Fibroblast of skin of left quadriceps (primary cell): ENCODE results near the gene OR10AD1.
A peak's percentile ranks its signal among the peaks of the same experiment; 100 is the strongest.

Experiments used
- DNase-seq, 2 experiments: peaks; one replicate each; pipeline ENCODE4 v3.0.0-alpha.2; 2013; ENCODE audit warnings: low read depth in 2 of 2

The OR10AD1 gene

DNA sequence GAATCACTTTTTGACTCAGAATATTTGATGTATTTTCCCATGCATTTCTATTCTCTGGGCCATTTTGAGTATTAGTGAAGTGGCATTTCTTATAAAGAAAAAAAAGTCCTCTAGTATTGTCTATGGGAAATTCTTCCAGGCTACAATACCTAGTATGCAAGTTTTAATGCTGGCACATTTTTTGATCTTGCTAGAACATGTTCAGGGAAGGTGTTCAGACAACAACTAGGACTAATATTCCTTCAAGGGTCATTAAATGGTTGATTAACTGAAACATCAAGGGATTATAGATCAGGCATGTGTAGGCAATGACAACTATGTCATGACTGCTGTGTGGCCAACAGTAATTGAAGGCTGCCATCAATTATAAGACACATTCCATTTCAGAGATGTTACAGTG, 12.0 kb downstream of the OR10AD1 start:
- no peak for DNase-seq

DNA sequence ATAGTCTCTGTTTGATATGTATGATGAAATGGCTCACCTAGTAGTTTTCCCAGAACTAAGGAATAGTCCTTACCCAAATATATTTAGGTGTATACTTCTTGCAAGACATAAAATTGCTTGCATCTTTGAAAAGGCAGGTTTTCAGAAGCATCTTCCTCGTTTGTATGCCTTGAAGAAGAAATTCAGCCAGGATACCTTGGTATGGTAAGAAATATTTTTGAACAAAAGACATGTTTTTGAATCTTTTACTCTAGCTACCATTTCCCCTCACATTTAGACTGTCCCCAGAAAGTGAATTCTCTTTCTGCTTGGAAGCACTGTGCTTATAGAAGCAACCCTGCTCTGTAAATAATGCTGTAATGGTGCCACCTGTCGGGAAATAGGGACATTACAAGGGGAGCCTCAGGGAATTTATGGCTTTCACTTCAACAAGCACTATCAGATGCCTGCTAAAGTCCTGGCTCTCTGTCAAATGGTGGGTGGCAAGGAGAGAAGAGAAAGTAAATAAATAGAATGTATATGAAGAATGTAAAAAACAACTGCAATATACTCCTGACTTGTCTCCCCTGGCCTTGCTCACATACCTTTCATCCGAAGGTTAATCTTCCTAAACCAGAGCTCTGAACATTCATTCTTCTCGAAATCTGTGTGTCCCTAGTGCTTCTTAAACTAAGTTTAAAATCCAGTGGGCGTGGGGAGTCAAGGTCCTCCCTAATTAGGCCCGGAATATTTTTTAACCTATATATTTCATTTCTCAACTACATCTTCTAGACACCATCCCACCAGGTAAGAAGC, 13.6 kb downstream of the OR10AD1 start:
- DNase-seq, result peak; percentile 48 to 49

DNA sequence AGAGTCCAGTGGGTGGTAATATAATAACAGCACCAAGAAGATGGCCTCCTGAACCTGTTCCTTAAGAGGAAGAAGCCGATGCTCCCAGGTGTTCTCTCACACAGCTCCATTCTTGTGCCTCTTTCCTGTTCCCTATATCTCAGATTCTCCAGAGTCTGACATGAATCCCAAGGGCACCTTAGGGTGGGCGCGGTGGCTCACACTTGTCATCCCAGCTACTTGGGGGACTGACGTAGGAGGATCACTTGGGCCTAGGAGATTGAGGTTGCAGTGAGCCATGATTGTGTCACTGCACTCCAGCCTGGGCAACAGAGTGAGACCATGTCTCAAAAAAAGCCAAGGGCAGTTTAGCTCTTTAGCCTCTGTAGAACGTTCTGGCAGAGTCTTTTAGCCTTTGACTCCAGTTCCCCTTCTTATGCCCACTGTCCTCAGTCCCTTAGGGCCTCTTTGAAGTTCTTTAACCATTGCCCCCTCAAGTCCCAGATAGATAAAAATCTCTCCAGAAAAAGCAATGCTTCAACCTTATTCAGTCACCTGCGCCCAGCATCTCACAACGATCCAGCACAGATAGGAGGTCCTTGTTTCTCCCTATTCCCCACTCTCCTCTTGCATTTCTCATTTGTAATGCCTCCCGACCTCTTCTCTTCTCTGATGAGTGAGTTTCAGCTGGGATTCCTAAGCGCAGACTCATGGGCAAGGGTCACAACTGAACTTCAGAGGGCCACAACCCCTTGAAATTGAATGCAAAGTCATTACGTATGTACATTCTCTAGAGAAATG, 15.0 kb downstream of the OR10AD1 start:
- DNase-seq, result no peak

DNA sequence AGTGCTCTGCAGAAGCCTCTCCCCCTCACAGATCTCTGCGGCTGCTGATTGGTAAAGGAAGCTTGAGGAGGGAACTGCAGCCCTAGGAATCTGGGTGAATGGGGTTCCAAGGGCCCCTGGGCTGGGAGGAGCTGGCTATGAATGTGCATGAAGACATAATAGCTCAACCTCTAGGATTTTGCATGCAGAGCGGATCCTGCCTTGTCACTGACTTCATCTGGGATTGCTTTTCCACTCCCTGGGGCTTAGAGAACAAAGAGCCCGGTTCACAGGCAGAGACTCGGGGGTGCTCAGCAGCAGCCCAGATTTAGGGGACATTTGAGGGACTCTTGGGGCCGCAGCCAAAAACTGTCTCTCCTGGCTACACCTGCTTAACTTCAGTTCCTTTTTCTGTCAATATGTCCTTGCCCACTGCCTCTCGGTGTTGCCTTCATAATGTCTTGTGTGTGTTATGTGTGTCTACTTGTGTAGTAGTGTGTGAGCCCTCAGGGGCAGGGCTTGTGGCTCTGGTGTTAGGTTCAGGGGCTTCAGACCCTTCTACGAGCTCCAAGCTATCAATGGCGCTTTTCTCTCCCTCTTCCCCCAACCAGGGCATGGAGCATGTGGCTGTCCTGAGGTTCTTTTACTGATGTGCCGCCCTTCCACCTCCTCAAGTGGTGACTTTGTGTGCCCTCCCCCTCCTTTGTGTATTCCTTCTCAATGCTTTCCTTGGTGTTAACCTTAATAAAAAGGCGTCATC, 17.7 kb downstream of the OR10AD1 start:
- no peak for DNase-seq

DNA sequence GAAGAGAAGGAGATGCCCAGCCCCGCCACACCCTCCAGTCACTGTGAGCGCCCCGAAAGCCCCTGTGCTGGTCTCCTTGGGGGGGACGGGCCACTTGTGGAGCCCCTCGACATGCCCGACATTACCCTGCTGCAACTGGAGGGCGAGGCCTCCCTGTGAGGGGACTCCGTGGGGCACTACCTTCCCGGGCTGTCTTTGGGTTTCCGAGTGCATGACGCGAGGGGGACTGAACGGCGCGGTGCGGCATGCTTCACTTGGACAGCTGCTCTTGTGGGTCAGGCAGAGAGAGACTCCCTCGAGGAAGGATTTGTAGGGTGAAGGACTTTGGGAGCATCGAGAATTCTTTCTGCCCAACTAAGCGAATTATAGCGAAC, 18.6 kb downstream of the OR10AD1 start:
- DNase-seq, result no peak

DNA sequence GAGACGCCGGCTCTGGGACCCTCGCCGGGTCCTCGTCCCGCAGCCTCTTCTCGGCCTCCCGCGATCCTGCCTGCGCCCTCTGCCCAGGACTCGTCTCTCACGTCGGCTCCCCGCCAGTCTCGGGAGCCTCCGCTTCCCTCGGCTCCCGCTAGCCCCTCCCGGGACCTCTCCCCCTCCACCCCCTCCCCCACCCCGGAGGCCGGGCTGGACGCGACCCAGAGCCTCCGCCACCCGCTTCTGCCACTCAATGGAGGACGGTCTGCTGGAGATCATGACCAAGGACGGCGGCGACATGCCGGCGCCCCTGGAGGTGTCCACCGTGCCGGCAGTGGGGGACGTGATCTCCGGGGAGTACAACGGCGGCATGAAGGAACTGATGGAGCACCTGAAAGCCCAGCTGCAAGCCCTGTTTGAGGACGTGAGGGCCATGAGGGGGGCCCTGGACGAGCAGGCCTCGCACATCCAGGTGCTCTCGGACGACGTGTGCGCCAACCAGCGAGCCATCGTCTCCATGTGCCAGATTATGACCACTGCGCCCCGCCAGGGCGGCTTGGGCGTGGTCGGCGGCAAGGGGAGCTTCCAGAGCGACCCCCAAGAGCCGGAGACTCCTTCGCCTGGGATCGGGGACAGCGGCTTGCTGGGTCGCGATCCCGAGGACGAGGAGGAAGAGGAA, 19.1 kb downstream of the OR10AD1 start:
- DNase-seq, result no peak

DNA sequence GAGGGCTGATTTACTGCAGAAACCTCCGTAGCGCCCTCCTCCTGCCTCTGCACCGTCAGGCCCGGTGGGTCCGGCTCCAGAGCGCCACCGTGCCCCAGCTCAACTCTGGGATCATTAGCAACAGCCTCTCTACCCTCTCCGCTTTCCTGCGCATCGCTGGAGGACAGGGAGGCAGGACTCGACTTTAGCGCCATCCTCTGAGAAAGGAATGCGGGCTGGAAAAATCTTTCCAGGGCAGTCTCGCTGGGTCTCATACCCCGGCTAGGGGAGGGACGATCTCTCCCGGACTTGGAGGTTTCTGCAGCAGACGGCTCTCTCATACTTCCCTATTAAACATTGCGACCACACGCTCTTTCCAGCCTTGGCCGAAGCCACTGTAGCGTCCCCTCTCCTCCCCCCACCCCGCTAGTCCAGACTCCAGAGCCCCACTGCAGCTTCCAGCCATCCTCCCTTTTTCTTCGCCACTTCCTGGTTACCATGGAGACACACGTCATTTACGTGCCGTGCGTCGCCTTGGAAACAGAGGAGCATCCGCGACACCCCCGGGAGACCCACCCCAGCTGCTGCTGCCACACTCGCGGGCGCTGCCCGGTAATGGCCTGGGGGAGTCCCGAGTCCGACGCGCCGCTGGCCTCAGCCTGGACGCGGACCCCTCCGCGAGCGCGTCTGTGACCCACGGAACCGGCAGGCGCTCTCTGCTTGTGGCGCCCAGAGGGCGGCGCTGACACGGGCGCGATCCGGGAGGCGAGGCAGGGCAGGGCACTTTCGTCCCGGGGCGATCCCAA, 19.8 kb downstream of the OR10AD1 start, which contains the start of gene CCDC184:
CCDC184 (plus strand) TSS at position 554 of the 785 bp plus-strand sequence. CDS start 479 bp downstream, outside the sequence.
- peak; percentile 59 to 62 for DNase-seq

DNA sequence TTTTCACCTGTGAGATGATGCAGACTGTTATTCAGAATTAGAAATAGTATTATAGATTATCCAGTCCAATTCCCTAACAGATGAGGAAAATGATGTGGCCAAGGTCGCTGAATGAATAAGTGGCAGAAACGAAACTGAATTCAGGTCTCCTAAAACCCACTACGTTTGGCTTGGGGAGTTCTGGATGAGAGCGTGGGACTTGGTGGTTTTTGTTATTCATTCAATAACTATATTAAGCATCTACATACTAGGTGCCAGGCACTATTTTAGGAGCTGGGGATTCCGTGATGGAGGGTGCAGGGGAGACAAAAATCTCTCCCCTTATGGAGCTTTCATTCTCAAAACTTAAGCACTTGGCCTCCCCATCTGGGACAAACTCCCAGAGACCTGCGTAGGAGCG, 20.5 kb downstream of the OR10AD1 start:
- DNase-seq, result no peak

DNA sequence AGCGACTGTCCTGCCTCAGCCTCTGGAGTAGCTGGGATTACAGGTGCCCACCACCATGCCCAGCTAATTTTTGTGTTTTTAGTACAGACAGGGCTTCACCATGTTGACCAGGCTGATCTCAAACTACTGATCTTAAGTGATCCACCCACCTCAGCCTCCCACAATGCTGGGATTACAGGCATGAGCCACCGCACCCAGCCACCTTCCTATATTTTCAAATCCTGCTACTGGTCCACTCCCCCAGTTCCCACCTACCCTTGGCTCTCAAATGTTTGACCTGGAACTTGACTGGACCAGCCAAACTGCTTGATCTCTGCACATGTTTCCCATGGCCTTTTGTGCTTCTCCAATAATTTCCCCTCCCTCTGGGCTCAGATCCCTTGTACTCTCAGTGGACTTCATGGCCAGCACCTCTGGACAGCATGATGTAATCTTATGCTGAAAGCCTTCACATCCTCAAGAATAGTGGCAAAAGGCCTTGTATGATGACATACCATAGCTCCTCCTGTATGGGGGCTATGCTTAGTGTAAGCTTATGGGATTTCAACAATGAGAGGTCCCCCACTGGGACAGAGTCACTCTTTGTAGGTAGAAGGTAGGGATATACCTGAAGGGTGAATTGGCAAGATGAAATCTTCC, 22.1 kb downstream of the OR10AD1 start:
- no peak for DNase-seq

DNA sequence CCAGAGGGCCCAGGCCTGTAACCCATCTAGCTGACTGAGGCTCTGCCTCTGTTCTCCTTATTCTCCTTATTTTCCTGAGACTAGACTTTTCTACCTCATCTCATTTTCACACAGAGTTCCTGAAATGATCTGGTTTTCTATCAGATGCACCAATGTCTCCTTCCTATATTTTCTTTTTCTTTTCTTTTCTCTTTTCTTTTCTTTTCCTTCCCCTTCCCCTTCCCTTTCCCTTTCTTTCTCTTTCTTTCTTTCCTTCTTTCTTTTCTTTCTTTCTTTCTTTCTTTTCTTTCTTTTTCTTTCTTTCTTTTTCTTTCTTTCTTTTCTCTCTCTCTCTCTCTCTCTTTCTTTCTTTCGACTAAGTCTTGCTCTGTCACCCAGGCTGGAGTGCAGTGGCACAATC, 22.7 kb downstream of the OR10AD1 start:
- no peak for DNase-seq

DNA sequence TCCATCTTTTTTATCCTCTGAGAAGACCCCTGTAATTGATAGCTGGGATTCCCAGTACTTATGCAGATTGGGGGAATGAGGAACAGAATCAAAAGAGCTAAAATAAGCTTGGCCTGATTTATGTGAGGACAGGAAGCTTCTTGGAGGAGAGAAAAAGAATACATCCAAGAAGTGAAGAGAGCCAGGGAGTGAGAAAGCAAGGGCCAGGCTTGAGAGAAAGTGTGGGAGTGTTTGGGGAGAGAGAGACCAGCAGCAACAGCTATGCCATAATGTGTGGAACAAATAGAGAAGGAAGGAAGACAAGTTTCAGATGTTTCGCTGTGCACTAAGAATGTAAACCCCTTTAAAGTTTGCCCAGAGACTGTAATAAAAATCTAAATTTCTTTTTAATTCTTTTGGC, 23.6 kb downstream of the OR10AD1 start:
- no peak for DNase-seq

DNA sequence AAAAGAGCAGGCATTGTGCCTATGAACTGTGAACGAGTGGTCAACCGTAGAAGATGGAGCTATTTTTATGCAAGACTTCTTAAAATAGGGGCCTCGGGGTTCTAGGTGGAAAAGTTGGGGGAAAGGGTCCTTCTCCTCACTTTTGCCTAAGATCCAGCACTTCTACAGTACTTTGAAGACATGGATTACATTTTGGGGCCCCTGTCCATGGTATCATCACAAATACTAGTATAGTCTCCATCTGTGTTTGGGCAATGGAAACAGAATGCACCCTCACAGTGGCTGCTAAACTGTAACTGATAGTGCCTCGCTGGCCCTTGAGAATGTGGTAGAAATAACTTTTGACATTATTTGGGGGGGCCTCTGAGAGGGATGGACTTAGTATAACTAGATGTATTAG, 25.1 kb downstream of the OR10AD1 start:
- no peak for DNase-seq

DNA sequence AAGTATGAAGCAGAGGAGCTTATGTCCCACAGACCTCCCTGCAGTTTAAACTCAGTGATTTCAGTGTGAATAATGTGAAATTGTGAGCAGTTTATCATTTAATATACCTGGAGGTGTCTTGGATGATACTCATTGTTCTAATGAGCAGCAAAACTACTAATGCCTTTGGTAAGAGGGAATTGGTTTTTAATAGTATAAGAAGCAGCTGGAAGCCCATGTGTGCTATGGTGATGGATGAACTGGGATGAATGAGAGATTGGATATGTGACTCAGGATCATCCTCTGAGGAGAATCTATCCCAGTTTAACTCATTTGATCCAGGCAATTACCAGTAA, 26.7 kb downstream of the OR10AD1 start:
- no peak for DNase-seq

DNA sequence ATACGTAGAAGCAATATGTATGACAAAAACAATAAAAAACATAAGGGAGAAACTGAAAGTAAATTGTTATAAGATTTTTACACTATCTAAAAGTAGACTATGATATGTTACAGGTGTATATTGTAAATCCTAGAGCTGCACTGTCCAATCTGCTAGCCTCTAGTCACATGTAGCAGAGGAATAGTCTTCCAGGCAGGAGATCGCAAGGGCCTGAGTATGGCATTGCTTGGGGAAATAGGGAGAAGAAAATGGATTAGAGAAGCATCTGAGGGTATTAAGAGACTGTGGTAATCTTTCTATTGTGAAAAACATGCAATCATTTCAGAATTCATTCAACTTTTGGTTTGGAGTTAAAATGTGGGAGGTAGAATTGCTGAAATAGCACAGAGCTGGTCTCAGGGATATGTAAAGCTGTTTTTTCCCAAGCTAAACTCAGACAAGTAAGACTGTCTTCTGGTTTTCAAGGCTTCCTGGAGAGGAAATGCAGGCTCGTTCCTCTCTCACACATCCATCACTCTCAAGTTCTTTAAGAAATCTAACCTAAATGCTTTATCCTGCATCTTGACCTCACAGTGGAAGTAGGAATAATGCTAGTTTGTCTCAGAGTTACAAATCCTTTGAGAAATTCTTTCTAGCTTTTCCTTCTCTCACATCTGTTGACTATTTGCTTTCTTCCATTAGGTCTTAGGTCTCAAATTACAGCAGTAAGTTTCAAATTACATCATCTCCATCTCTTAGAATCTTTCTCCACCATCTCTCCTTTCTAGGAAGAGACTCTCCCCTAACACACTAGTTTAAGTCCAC, 27.3 kb downstream of the OR10AD1 start:
- DNase-seq, result no peak

DNA sequence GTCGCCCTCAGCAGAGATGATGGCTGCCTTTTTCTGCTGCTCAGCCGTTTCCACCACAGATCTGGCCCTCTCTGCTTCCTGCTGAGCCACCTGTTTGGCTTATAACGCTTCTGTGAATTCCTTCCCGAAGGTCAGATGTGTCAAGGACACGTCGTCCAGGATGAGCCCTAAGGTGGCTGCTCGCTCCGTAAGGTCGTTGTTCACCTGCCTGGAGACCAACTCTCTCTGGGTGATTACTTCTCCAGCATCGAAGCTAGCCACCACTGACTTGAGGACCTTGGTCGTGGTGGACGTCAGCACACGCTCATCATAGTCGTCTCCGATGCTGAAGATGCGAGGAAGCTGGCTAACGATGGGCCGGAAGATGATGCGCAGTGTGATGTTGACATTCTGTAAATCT, 34.1 kb downstream of the OR10AD1 start:
- no peak for DNase-seq

DNA sequence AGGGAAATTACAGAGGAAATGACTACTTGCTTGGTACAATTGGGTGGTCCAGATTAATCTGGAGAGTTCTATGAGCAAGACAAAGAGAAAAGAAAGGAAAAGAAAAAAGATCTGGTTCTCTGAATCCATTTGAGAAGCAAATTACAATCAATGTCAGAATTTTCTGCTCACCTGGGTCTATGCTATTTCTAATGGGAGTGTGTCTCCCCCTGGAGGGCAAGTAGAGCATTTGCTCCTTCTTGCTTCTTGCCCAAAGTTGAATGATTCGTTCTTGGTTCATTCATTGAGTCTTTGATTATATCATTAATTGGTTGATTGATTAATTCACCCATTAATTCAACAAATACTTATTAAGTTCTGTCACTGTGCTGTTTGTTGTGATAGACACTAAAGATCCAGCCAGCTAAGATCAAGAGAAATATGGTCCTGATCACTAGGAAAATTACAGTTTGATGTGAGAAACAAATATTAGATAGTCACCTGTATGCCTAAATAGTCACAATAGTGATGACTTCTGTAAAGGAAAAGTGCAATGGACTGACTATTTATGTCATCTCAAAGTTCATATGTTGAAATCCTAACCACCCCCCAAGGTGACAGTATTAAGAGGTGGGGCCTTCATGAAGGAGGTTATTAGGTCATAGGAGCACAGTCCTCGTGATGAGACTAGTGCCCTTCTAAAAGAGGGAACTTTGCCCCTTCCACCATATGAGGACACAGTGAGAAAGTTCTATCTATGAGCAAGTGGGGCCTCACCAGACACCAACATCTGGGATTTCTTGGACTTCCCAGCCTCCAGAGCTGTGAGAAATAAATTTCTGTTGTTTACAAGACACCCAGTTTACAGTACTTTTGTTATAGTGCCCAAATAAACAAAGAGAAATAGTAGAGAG, 37.8 kb downstream of the OR10AD1 start:
- DNase-seq, result no peak

DNA sequence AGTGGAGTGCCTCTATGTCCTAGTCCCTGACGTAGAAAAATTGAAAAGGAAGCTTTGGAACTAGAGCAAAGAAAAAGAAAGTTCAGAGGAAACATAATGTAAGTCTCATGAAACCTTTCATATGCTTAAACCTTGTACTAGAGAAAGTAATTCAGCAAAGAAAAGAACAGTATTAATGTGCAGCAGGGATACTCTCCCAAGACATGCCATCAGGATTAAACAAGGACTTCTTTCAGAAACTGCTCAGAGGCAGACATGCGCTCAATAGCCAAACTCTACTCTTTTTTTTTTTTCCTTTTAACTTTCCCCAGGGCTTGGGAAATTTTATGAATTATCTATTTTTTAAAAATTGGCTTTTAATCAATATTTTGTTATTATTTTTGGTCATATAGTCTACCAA, 38.6 kb downstream of the OR10AD1 start:
- no peak for DNase-seq

DNA sequence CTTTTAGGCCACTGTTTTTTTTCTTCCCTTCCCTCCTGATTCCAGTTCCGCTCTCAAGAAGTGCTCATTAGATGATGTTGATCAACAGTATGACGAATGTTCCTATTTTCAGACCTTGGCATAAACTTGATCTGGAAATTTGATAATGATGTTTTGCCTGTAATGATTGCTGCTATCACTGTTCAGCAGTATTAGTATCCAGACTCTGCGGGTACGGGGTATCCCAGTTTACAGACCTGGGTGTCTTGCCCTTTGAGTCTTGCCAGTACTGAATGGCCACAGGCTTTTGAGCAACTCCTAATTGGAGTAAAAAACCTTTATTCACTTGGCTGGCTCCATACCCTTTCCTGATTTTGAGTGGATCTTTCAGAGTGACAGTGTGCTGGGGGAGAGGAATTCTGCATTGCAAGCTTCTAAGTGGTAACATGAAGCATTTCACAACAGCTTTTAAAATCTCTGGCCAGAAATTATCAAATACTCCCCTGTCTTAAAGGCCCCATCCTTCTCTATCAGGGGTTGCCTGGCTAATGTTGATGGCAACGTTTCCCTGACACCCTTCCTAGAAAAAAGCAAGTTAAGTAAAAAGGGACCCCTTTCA, 39.8 kb downstream of the OR10AD1 start:
- no peak for DNase-seq
